Measurements from ENCODE around the gene DLEC1. TPM values are rescaled to one million over a fixed set of nuclear protein-coding genes. Genes with fewer than 3 reads are reported as not detected.

DLEC1 gene
- total RNA-seq, 1 donor from 2014 or later, result not detected

- TF ChIP-seq CTCF (conservative IDR thresholded peaks at IDR 0.05; ENCODE audit: low read depth, low read length), result no peak
- no peak for DNase-seq (ENCODE audit: low read depth)
These were observed 69.9 kb downstream of the DLEC1 start for GRCh38 chr3:38108649-38109579.

GRCh38 chr3:38109580-38110313, 70.7 kb downstream of the DLEC1 start:
- TF ChIP-seq CTCF (conservative IDR thresholded peaks at IDR 0.05; ENCODE audit: low read depth, low read length), result no peak
- no peak for DNase-seq (ENCODE audit: low read depth)
- no peak overlapping the region for H3K4me3 ChIP-seq (ENCODE audit: low read depth, low read length)

More at GRCh38 chr3:38108649-38109579, 69.9 kb downstream of the DLEC1 start:
- no peak overlapping the region for H3K4me3 ChIP-seq (ENCODE audit: low read depth, low read length)

- no peak overlapping the region for H3K4me3 ChIP-seq (ENCODE audit: low read depth, low read length)
- DNase-seq (ENCODE audit: low read depth), result no peak
- TF ChIP-seq CTCF (conservative IDR thresholded peaks at IDR 0.05; ENCODE audit: low read depth, low read length), result no peak
These were observed 71.5 kb downstream of the DLEC1 start for GRCh38 chr3:38110314-38111050.

GRCh38 chr3:38111201-38111600, 72.2 kb downstream of the DLEC1 start:
- no peak for TF ChIP-seq CTCF (conservative IDR thresholded peaks at IDR 0.05; ENCODE audit: low read depth, low read length)
- DNase-seq (ENCODE audit: low read depth), result no peak
- H3K4me3 ChIP-seq (ENCODE audit: low read depth, low read length), result no peak overlapping the region

GRCh38 chr3:38111696-38112377, 72.8 kb downstream of the DLEC1 start:
- H3K4me3 ChIP-seq (ENCODE audit: low read depth, low read length), result no peak overlapping the region
- DNase-seq (ENCODE audit: low read depth), result no peak
- TF ChIP-seq CTCF (conservative IDR thresholded peaks at IDR 0.05; ENCODE audit: low read depth, low read length), result no peak

- no peak for DNase-seq (ENCODE audit: low read depth)
- H3K4me3 ChIP-seq (ENCODE audit: low read depth, low read length), result no peak overlapping the region
- no peak for TF ChIP-seq CTCF (conservative IDR thresholded peaks at IDR 0.05; ENCODE audit: low read depth, low read length)
These were observed 73.4 kb downstream of the DLEC1 start for GRCh38 chr3:38112378-38112761.
